HUES48 (cell line): ENCODE measurements around the gene POPDC3.

Source experiments
- H3K27ac ChIP-seq: one replicate; pipeline ENCODE4 v1.7.0; 2013; ENCODE audit warnings: low read depth, low read length, inconsistent platforms
- H3K27me3 ChIP-seq: 2 replicates; pipeline ENCODE4 v1.6.1; 2013; ENCODE audit warnings: mild to moderate bottlenecking, low read length; ENCODE audit not compliant: control insufficient read depth, insufficient read depth
- H3K36me3 ChIP-seq: 2 replicates; pipeline ENCODE4 v1.6.1; 2013; ENCODE audit warnings: low read length; ENCODE audit not compliant: control insufficient read depth, insufficient read depth
- H3K4me1 ChIP-seq: 2 replicates; pipeline ENCODE4 v1.6.1; 2013; ENCODE audit warnings: mild to moderate bottlenecking, low read length; ENCODE audit not compliant: control insufficient read depth, insufficient read depth
- H3K4me3 ChIP-seq: 2 replicates; pipeline ENCODE4 v1.5.1; 2013; ENCODE audit warnings: mild to moderate bottlenecking, low read depth, low read length
- H3K9ac ChIP-seq: 2 replicates; pipeline ENCODE4 v1.6.1; 2013; ENCODE audit warnings: mild to moderate bottlenecking, low read depth, low read length, moderate library complexity
- H3K9me3 ChIP-seq: 2 replicates; pipeline ENCODE4 v1.6.1; 2013; ENCODE audit warnings: low read length; ENCODE audit not compliant: control insufficient read depth, insufficient read depth

POPDC3 gene

DNA sequence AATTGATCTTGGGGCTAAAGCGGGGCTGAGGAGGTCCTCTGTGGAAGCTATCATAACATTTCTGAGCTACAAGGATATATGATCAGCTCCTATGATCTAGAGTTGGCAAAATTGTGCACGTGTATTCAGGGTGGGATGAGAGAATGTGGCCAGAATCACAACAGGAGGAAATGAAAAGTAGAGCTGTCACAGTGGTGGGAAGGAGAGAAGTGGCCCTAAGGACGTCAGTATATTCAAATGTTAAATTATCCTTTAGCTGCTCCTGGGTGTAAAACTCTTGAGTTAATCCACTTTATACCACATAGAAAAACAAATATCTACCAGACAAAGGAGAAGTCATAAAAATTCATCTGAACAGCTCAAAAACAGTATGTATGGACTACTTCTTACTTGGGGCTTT, 14.8 kb upstream of the POPDC3 start:
- H3K36me3 ChIP-seq: no peaks in the 10 kb centered on the region
- H3K4me1 ChIP-seq: 0 out of 2 replicates have a peak, but pooled peaks cover 4% of the 10 kb centered on the region
- no peaks in the 10 kb centered on the region for H3K9me3 ChIP-seq
- H3K4me3 ChIP-seq: no peak overlapping the region
- H3K27ac ChIP-seq: no peak overlapping the region
- H3K27me3 ChIP-seq: no peaks in the 10 kb centered on the region
- no peak overlapping the region for H3K9ac ChIP-seq

- Histone ChIP-seq H3K27ac (no peak overlapping the region), H3K27me3 (no peaks in the 10 kb centered on the region)
Observed at GRCh38 chr6:105194106-105194505, 14.3 kb upstream of the POPDC3 start.

GRCh38 chr6:105193647-105194046, 13.8 kb upstream of the POPDC3 start:
- H3K9me3 ChIP-seq: no peaks in the 10 kb centered on the region
- H3K4me3 ChIP-seq: no peak overlapping the region
- H3K9ac ChIP-seq: no peak overlapping the region
- no peaks in the 10 kb centered on the region for H3K27me3 ChIP-seq
- no peak overlapping the region for H3K27ac ChIP-seq
- no peaks in the 10 kb centered on the region for H3K36me3 ChIP-seq
- H3K4me1 ChIP-seq: 0 out of 2 replicates have a peak, but pooled peaks cover 4% of the 10 kb centered on the region

More at GRCh38 chr6:105194106-105194505, 14.3 kb upstream of the POPDC3 start:
- no peak overlapping the region for H3K4me3 ChIP-seq
- 0 out of 2 replicates have a peak, but pooled peaks cover 4% of the 10 kb centered on the region for H3K4me1 ChIP-seq
- no peak overlapping the region for H3K9ac ChIP-seq
- no peaks in the 10 kb centered on the region for H3K36me3 ChIP-seq
- H3K9me3 ChIP-seq: no peaks in the 10 kb centered on the region

GRCh38 chr6:105192707-105193465, 13.1 kb upstream of the POPDC3 start:
- H3K27me3 ChIP-seq: no peaks in the 10 kb centered on the region
- H3K9ac ChIP-seq: no peak overlapping the region
- H3K27ac ChIP-seq: no peak overlapping the region
- 0 out of 2 replicates have a peak, but pooled peaks cover 4% of the 10 kb centered on the region for H3K4me1 ChIP-seq
- H3K9me3 ChIP-seq: no peaks in the 10 kb centered on the region
- H3K4me3 ChIP-seq: no peak overlapping the region
- no peaks in the 10 kb centered on the region for H3K36me3 ChIP-seq

GRCh38 chr6:105191351-105191750, 11.5 kb upstream of the POPDC3 start:
- no peak overlapping the region for H3K9ac ChIP-seq
- H3K27ac ChIP-seq: no peak overlapping the region
- no peaks in the 10 kb centered on the region for H3K9me3 ChIP-seq
- no peak overlapping the region for H3K4me3 ChIP-seq
- H3K27me3 ChIP-seq: no peaks in the 10 kb centered on the region
- H3K4me1 ChIP-seq: 0 out of 2 replicates have a peak, but pooled peaks cover 4% of the 10 kb centered on the region
- no peaks in the 10 kb centered on the region for H3K36me3 ChIP-seq

GRCh38 chr6:105189026-105189820, 9.4 kb upstream of the POPDC3 start:
- peaks cover 7% of the 10 kb centered on the region; the same call in 1 of the 2 replicates for H3K4me1 ChIP-seq
- H3K9me3 ChIP-seq: no peaks in the 10 kb centered on the region
- H3K4me3 ChIP-seq: no peak overlapping the region
- no peaks in the 10 kb centered on the region for H3K36me3 ChIP-seq
- no peaks in the 10 kb centered on the region for H3K27me3 ChIP-seq
- no peak overlapping the region for H3K9ac ChIP-seq
- H3K27ac ChIP-seq: no peak overlapping the region

GRCh38 chr6:105188251-105188650, 8.4 kb upstream of the POPDC3 start:
- Histone ChIP-seq H3K4me1 (peaks cover 11% of the 10 kb centered on the region), H3K27me3 (no peaks in the 10 kb centered on the region), H3K36me3 (no peaks in the 10 kb centered on the region), H3K9me3 (no peaks in the 10 kb centered on the region), H3K9ac (no peak overlapping the region), H3K27ac (no peak overlapping the region), H3K4me3 (no peak overlapping the region)

- Histone ChIP-seq H3K9ac (no peak overlapping the region), H3K27ac (no peak overlapping the region)
Observed at GRCh38 chr6:105186576-105186975, 6.8 kb upstream of the POPDC3 start.

DNA sequence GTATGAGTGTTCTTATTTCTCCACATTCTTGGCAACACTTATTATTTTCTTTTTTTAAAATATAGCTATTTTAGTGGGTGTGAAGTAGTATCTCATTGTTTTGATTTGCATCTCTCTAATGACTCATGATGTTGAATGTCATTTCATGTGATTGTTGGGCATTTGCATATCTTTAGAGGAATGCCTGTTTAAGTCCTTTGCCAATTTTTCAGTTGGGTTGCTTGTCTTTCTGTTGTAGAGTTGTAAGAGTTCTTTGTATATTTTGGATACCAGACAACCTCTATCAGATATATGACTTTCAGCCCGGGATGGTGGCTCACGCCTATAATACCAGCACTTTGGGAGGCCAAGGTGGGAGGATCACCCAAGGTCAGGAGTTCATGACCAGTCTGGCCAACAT, 5.1 kb upstream of the POPDC3 start:
- no peak overlapping the region for H3K27ac ChIP-seq
- no peaks in the 10 kb centered on the region for H3K9me3 ChIP-seq
- peaks cover 30% of the 10 kb centered on the region for H3K4me1 ChIP-seq
- peaks cover 12% of the 10 kb centered on the region for H3K27me3 ChIP-seq
- H3K36me3 ChIP-seq: no peaks in the 10 kb centered on the region
- H3K9ac ChIP-seq: no peak overlapping the region
- H3K4me3 ChIP-seq: no peak overlapping the region

More at GRCh38 chr6:105186576-105186975, 6.8 kb upstream of the POPDC3 start:
- no peaks in the 10 kb centered on the region for H3K27me3 ChIP-seq
- H3K9me3 ChIP-seq: no peaks in the 10 kb centered on the region
- H3K4me3 ChIP-seq: no peak overlapping the region
- peaks cover 26% of the 10 kb centered on the region for H3K4me1 ChIP-seq
- H3K36me3 ChIP-seq: no peaks in the 10 kb centered on the region

DNA sequence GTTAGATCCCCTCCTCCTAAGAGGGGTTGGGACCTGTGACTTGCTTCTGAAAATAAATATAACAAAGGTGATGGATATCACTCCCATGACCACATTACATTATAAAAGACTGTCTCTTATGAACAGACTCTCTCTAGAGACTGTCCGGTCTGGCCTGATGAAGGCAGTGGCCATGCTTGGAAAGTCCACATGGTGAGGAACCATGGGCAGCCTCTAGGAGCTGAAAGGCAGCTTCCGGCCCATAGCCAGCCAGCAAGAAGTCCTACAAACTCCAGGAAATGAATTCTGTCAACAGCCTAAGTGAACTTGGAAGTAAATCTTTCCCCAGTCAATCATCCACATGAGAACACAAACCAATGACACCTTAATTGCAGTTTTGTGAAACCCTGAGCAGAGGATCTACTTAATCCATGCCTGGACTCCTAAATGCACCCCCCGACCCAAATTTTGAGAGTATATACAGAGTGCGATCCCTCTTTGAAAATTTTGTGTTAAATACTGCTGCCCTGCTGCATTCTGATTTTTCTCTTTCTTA, 2.2 kb upstream of the POPDC3 start:
- no peak overlapping the region for H3K9ac ChIP-seq
- no peaks in the 10 kb centered on the region for H3K36me3 ChIP-seq
- no peaks in the 10 kb centered on the region for H3K9me3 ChIP-seq
- peaks cover 20% of the 10 kb centered on the region for H3K27me3 ChIP-seq
- peaks cover 33% of the 10 kb centered on the region for H3K4me1 ChIP-seq
- H3K27ac ChIP-seq: no peak overlapping the region
- no peak overlapping the region for H3K4me3 ChIP-seq

- Histone ChIP-seq H3K4me3 (peak overlapping the region; percentile 80), H3K27ac (no peak overlapping the region), H3K27me3 (peaks cover 20% of the 10 kb centered on the region), H3K36me3 (no peaks in the 10 kb centered on the region), H3K4me1 (peaks cover 23% of the 10 kb centered on the region), H3K9me3 (no peaks in the 10 kb centered on the region), H3K9ac (no peak overlapping the region)
Observed at GRCh38 chr6:105178636-105179035, 1.2 kb downstream of the POPDC3 start.
